Panc1 (cell line): Measurements from ENCODE around the gene PEX1. TPM values are rescaled to one million over a fixed set of nuclear protein-coding genes. Genes with fewer than 3 reads are reported as not detected.

Experiments used
- ATAC-seq: fragments of 200-7000 bp; cut with Tn5 transposase; 2 replicates; pipeline ENCODE4 v1.9.1; 2020; ENCODE audit warnings: mild to moderate bottlenecking, moderate library complexity
- BruUV-seq: library from RNA; stranded (reverse); fragments of 400-500 nt; replicated peaks from 2 replicates; lab custom pipeline; 2021; lab: Mats Ljungman, UMichigan
- CTCF ChIA-PET: fragments of 300-600 bp; sonication (Branson Sonifier 250); formaldehyde crosslinking; loops from one replicate; lab custom pipeline; 2022; ENCODE audit warnings: antibody characterized with exemption; lab: Charles Lee
- POLR2A ChIA-PET: fragments of 300-600 bp; sonication (Branson Sonifier 250); formaldehyde crosslinking; loops from one replicate; lab custom pipeline; 2022; ENCODE audit warnings: antibody characterized with exemption; lab: Charles Lee
- DNase-seq: peaks from one replicate; pipeline ENCODE4 v3.0.0-alpha.2; 2010; ENCODE audit warnings: low read depth, low spot score
- H3K27ac ChIP-seq: 2 replicates; pipeline ENCODE4 v1.5.1; 2011; ENCODE audit warnings: mild to moderate bottlenecking, low read length, inconsistent platforms
- H3K27me3 ChIP-seq: fragments of 200-500 bp; sonication (Bioruptor generic); 2 replicates; pipeline ENCODE4 v1.6.0; 2014; ENCODE audit warnings: low read length, inconsistent platforms; ENCODE audit not compliant: control insufficient read depth, insufficient read depth
- H3K36me3 ChIP-seq: fragments of 200-500 bp; sonication (Bioruptor generic); 2 replicates; pipeline ENCODE4 v1.5.1; 2014; ENCODE audit warnings: inconsistent platforms, mild to moderate bottlenecking, low read length, moderate library complexity; ENCODE audit not compliant: control insufficient read depth, insufficient read depth
- H3K4me1 ChIP-seq: 2 replicates; pipeline ENCODE4 v1.5.1; 2011; ENCODE audit warnings: inconsistent platforms, mild to moderate bottlenecking, low read length, moderate library complexity; ENCODE audit not compliant: control insufficient read depth, insufficient read depth
- H3K4me3 ChIP-seq, 2 experiments: 2 replicates each; pipeline ENCODE4 v1.5.1; 2011 to 2012; ENCODE audit warnings: low read depth in 2 of 2, low read length in 2 of 2, mild to moderate bottlenecking in 2 of 2, inconsistent platforms in 1 of 2, moderate library complexity in 1 of 2
- H3K9me3 ChIP-seq: fragments of 200-500 bp; sonication (Bioruptor generic); 2 replicates; pipeline ENCODE4 v1.5.1; 2014; ENCODE audit warnings: low read depth, mild to moderate bottlenecking, inconsistent platforms, low read length, moderate library complexity; ENCODE audit not compliant: control insufficient read depth, insufficient read depth
- CTCF ChIP-seq: fragments of 450-650 bp; IDR thresholded peaks from 2 replicates; pipeline ENCODE4 v1.5.1; 2017; ENCODE audit warnings: mild to moderate bottlenecking
- POLR2AphosphoS5 ChIP-seq: IDR thresholded peaks from 2 replicates; pipeline ENCODE4 v1.6.1; 2012; ENCODE audit warnings: mild to moderate bottlenecking, low read depth, low read length, moderate library complexity
- REST ChIP-seq, 2 experiments: IDR thresholded peaks; 2 replicates each; pipeline ENCODE4 v1.6.1; 2011 to 2012; ENCODE audit warnings: low read depth in 2 of 2, control low read depth in 1 of 2, low read length in 1 of 2, mild to moderate bottlenecking in 1 of 2, moderate library complexity in 1 of 2; ENCODE audit not compliant: insufficient read depth in 1 of 2
- SIN3A ChIP-seq: IDR thresholded peaks from 2 replicates; pipeline ENCODE4 v1.6.1; 2012; ENCODE audit warnings: low read depth, mild to moderate bottlenecking, low read length, moderate library complexity, borderline replicate concordance; ENCODE audit not compliant: insufficient read depth
- TCF7L2 ChIP-seq: IDR thresholded peaks from 2 replicates; pipeline ENCODE4 v1.6.1; 2011; ENCODE audit warnings: mild to moderate bottlenecking, low read depth, low read length, inconsistent platforms
- in situ Hi-C: cut with HindIII; loops from 2 replicates; pipeline ENCODE4 v1.10.0; 2016; ENCODE audit warnings: low sequenced_read_pairs, low pct_unique_long_range_greater_than_20kb
- intact Hi-C: fragments of 100-400 bp; cut with micrococcal nuclease; formaldehyde crosslinking; loops from one replicate; pipeline ENCODE4 v1.10.0; 2022; ENCODE audit not compliant: unreplicated experiment
- total RNA-seq: library from RNA; stranded (reverse); gene quantifications from one replicate; pipeline ENCODE4 v1.2.1, GENCODE V29; 2021; ENCODE audit not compliant: unreplicated experiment

Gene PEX1
- total RNA-seq, 1 experiment from 2014 or later = 13.9 TPM

- no peak for TF ChIP-seq TCF7L2
- no peak for TF ChIP-seq REST (IDR thresholded peaks at IDR 0.05; ENCODE audit: insufficient read depth in 1 of 2, low read depth in 2 of 2, low read length in 1 of 2)
- TF ChIP-seq CTCF = no peak
- TF ChIP-seq SIN3A = no peak
- no peak for TF ChIP-seq POLR2AphosphoS5
- DNase-seq (no peak), ATAC-seq (no peak)
- BruUV-seq = no TSS peak
- H3K4me1 ChIP-seq = no peaks in the 10 kb centered on the region
- no peak overlapping the region for H3K4me3 ChIP-seq
- in situ Hi-C loops (no loop called here), intact Hi-C loops (no loop called here)
- POLR2A ChIA-PET = interaction anchor here (0.6 kb wide), 1 partner anchor 99 kb away, joined by 4 read pairs; no protein-coding TSS in a partner anchor
- CTCF ChIA-PET = interaction anchor here (0.6 to 0.8 kb wide), 2 partner anchors 12 to 29 kb away, joined by 3 to 4 read pairs; no protein-coding TSS in a partner anchor
- no peaks in the 10 kb centered on the region for H3K36me3 ChIP-seq
- no peaks in the 10 kb centered on the region for H3K9me3 ChIP-seq
- H3K27me3 ChIP-seq = no peaks in the 10 kb centered on the region; the same call in none of the 2 replicates
- H3K27ac ChIP-seq = no peak overlapping the region
These were observed 90.3 kb downstream of the PEX1 start for GRCh38 chr7:92437956-92438491.

Other genes starting within 250 kb of the PEX1 start
- gene GATAD1, start 81.0 kb downstream of the PEX1 start, total RNA-seq = 27.0 TPM
- not detected for gene ERVW-1, start 50.6 kb downstream of the PEX1 start, total RNA-seq
- gene RBM48, start 275 bp upstream of the PEX1 start, total RNA-seq = 10.1 TPM
- gene FAM133B, start 61.9 kb upstream of the PEX1 start, total RNA-seq = 27.7 TPM